ENCODE data around the gene GOLGA2. TPM values are rescaled to one million over a fixed set of nuclear protein-coding genes. Genes with fewer than 3 reads are reported as not detected.

Gene GOLGA2
- total RNA-seq, 1 donor from 2014 or later = 53.5 TPM

DNA sequence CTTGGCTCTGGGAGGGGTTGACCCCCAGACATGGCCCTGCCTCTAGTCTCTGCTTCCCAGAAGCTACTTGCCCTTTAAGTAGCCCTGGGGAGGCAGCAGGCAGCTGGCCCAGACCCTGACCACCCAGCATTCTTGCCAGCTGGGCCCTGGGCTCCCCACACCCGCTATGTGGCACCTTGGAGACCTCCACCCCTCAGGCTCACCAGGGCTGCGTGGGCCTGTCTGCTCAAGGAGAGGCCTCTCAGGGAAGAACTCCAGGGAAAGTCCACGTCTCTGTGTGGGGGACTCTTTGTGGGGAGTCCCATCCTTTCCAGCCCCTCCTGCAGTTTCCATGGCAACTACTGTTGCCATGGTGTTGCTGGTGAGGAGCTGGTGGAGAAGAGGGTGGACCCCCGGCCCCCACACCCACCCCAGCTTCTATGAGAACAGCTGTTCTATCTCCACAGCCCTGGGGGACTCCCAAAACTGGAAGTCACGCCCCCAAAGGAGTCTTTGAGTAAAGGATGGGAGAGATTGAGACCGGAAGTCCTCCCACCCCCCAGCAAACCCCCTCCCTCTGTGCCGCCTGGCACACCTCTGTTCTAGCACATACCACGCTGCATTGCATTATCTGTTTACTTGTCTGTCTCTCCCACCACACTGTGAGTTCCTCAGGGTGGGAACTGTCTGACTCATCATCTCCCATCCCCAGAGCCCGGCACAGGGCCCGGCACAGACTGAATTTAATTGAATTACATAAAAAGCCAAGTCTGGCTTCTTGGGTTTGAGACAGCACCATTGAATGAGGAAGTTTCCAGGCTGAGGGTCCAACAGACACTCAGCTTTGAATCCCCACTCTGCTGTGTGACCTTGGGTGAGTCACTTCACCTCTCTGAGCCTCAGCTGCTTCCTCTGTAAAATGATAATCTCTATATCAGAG lies 60.1 kb downstream of the GOLGA2 start:
- H3K4me3 Mint-ChIP-seq = no peak overlapping the region
- H3K27me3 Mint-ChIP-seq = peaks cover 9% of the 10 kb centered on the region
- H3K27ac Mint-ChIP-seq = no peak overlapping the region
- H3K4me1 Mint-ChIP-seq = peaks cover 11% of the 10 kb centered on the region
- no peak for DNase-seq
- intact Hi-C loops (cut with micrococcal nuclease) = no loop called here
- TF ChIP-seq, protein P1, sequence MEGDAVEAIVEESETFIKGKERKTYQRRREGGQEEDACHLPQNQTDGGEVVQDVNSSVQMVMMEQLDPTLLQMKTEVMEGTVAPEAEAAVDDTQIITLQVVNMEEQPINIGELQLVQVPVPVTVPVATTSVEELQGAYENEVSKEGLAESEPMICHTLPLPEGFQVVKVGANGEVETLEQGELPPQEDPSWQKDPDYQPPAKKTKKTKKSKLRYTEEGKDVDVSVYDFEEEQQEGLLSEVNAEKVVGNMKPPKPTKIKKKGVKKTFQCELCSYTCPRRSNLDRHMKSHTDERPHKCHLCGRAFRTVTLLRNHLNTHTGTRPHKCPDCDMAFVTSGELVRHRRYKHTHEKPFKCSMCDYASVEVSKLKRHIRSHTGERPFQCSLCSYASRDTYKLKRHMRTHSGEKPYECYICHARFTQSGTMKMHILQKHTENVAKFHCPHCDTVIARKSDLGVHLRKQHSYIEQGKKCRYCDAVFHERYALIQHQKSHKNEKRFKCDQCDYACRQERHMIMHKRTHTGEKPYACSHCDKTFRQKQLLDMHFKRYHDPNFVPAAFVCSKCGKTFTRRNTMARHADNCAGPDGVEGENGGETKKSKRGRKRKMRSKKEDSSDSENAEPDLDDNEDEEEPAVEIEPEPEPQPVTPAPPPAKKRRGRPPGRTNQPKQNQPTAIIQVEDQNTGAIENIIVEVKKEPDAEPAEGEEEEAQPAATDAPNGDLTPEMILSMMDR (IDR thresholded peaks at IDR 0.05) = no peak
- H3K9me3 Mint-ChIP-seq = no peaks in the 10 kb centered on the region
- no peak for ATAC-seq (ENCODE audit: low read depth)
- ChIA-PET POLR2A (no interaction called here), CTCF (no interaction called here)
- H3K36me3 Mint-ChIP-seq (ENCODE audit: low read depth) = no peaks in the 10 kb centered on the region

- no peaks in the 10 kb centered on the region for H3K9me3 Mint-ChIP-seq
- TF ChIP-seq, protein P1 (IDR thresholded peaks at IDR 0.05) = no peak
- H3K36me3 Mint-ChIP-seq (ENCODE audit: low read depth) = no peaks in the 10 kb centered on the region
- ChIA-PET POLR2A (no interaction called here), CTCF (no interaction called here)
- no peak overlapping the region for H3K4me3 Mint-ChIP-seq
- H3K27me3 Mint-ChIP-seq = peaks cover 9% of the 10 kb centered on the region
- DNase-seq (no peak), ATAC-seq (ENCODE audit: low read depth) (no peak)
- peaks cover 11% of the 10 kb centered on the region for H3K4me1 Mint-ChIP-seq
- intact Hi-C loops (cut with micrococcal nuclease) = no loop called here
- H3K27ac Mint-ChIP-seq = no peak overlapping the region
These were observed 61.0 kb downstream of the GOLGA2 start for GRCh38 chr9:128214571-128215490.

DNA sequence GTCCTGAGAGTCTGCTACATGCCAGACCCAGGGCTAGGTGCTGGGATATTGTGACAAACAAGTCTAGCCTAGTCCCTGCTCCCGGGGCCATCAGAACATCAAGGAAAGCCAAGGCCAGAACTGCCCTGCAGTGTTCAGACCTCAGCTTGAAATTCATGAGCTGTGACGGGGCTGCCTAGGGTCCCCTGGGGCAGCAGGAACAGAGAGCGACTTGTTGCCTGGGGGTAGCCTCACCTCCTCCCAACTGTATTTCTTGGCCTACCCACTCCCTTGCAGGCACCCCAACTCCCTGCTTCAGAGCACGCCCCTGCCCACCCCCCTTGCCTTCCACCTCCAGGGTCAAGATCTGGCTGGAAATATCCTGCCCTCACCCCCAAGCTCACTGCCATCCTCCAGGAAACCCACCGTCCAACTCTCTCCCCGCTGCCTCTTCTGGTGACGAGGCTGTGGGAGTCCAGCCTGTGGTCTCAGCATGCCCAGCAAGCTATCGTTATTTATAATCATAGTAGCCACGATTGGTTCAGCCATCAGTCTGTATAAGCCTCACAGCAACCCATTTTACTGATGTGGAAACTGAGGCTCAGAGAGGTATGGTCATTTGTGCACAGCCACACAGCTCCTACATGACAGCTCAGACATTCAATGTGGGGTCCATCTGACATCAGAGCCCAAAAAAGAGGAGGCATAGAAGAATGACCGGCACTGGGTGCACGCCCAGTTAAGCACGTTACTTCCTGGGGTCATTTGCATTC lies 61.9 kb downstream of the GOLGA2 start:
- peaks cover 9% of the 10 kb centered on the region for H3K27me3 Mint-ChIP-seq
- peaks cover 9% of the 10 kb centered on the region for H3K4me1 Mint-ChIP-seq
- CTCF ChIA-PET = no interaction called here
- no peak overlapping the region for H3K27ac Mint-ChIP-seq
- no peak overlapping the region for H3K4me3 Mint-ChIP-seq
- no peaks in the 10 kb centered on the region for H3K9me3 Mint-ChIP-seq
- POLR2A ChIA-PET = interaction anchor here (1.0 kb wide), 1 partner anchor 23 kb away, joined by 4 read pairs; no protein-coding TSS in a partner anchor
- no peak for ATAC-seq (ENCODE audit: low read depth)
- H3K36me3 Mint-ChIP-seq (ENCODE audit: low read depth) = no peaks in the 10 kb centered on the region
- intact Hi-C loops (cut with micrococcal nuclease) = no loop called here
- DNase-seq = no peak
- TF ChIP-seq, protein P1 (IDR thresholded peaks at IDR 0.05) = no peak

- no peaks in the 10 kb centered on the region for H3K9me3 Mint-ChIP-seq
- TF ChIP-seq, protein P1 (IDR thresholded peaks at IDR 0.05) = no peak
- ATAC-seq (ENCODE audit: low read depth) (no peak), DNase-seq (no peak)
- intact Hi-C loops (cut with micrococcal nuclease) = no loop called here
- CTCF ChIA-PET = interaction anchor here (0.9 kb wide), 1 partner anchor 15 kb away, joined by 3 read pairs; no protein-coding TSS in a partner anchor
- H3K36me3 Mint-ChIP-seq (ENCODE audit: low read depth) = no peaks in the 10 kb centered on the region
- peaks cover 15% of the 10 kb centered on the region for H3K27me3 Mint-ChIP-seq
- no peak overlapping the region for H3K27ac Mint-ChIP-seq
- no peak overlapping the region for H3K4me3 Mint-ChIP-seq
- POLR2A ChIA-PET = interaction anchor here (0.6 kb wide), 1 partner anchor 52 kb away, joined by 3 read pairs; the partner anchor contains the start of gene BBLN
- H3K4me1 Mint-ChIP-seq = no peaks in the 10 kb centered on the region
These were observed 63.9 kb downstream of the GOLGA2 start for GRCh38 chr9:128211981-128212281.

Data from activated B cell treated with CpG ODN at 0.5 μM for 24 hours (primary cell).